ENCODE measurements around the gene LUC7L.
"Not testable (repeated sequence)": the region's sequence is repeated elsewhere in the genome, so short reads cannot be mapped to it uniquely, and the experiment has no call there.

Gene LUC7L

GRCh38 chr16:180101-180675 is 49.1 kb downstream of the LUC7L start, which contains the start of gene HBQ1:
HBQ1 (plus strand) TSS chr16:180459; CDS start chr16:180487, 28 bp downstream.
- peak; percentile 53 for DNase-seq (ENCODE audit: low spot score)

GRCh38 chr16:179211-180092 is 49.8 kb downstream of the LUC7L start:
- DNase-seq (ENCODE audit: low spot score), result no peak

- no peak for DNase-seq (ENCODE audit: low spot score)
Observed at GRCh38 chr16:178668-179015, 50.6 kb downstream of the LUC7L start.

GRCh38 chr16:177981-178667 is 51.1 kb downstream of the LUC7L start:
- no peak for DNase-seq (ENCODE audit: low spot score)

- peak; percentile 46 for DNase-seq (ENCODE audit: low spot score)
Observed at GRCh38 chr16:177394-177822, 51.8 kb downstream of the LUC7L start.

GRCh38 chr16:176477-177382 is 52.5 kb downstream of the LUC7L start, which contains the start of gene HBA1:
HBA1 (plus strand) TSS chr16:176680; CDS start chr16:176717, 37 bp downstream.
- not testable (repeated sequence) for DNase-seq (ENCODE audit: low spot score)

- DNase-seq (ENCODE audit: low spot score), result not testable (repeated sequence)
Observed at GRCh38 chr16:176006-176405, 53.2 kb downstream of the LUC7L start.

GRCh38 chr16:175011-175949 is 54.0 kb downstream of the LUC7L start:
- no peak for DNase-seq (ENCODE audit: low spot score)

- not testable (repeated sequence) for DNase-seq (ENCODE audit: low spot score)
Observed at GRCh38 chr16:173928-174769, 55.1 kb downstream of the LUC7L start.

- DNase-seq (ENCODE audit: low spot score), result not testable (repeated sequence)
Observed at GRCh38 chr16:173211-173854, 55.9 kb downstream of the LUC7L start.

- DNase-seq (ENCODE audit: low spot score), result not testable (repeated sequence)
Observed at GRCh38 chr16:172374-172941, 56.8 kb downstream of the LUC7L start, which contains the start of gene HBA2. HBA2 (plus strand) TSS chr16:172876; CDS start chr16:172913, 37 bp downstream.

GRCh38 chr16:170788-171187 is 58.5 kb downstream of the LUC7L start:
- no peak for DNase-seq (ENCODE audit: low spot score)

- DNase-seq (ENCODE audit: low spot score), result not testable (repeated sequence)
Observed at GRCh38 chr16:170088-170507, 59.2 kb downstream of the LUC7L start.

- DNase-seq (ENCODE audit: low spot score), result no peak
Observed at GRCh38 chr16:169014-169413, 60.2 kb downstream of the LUC7L start.

GRCh38 chr16:168424-168823 is 60.8 kb downstream of the LUC7L start:
- no peak for DNase-seq (ENCODE audit: low spot score)

- no peak for DNase-seq (ENCODE audit: low spot score)
Observed at GRCh38 chr16:167122-167690, 62.0 kb downstream of the LUC7L start.

GRCh38 chr16:166375-167121 is 62.7 kb downstream of the LUC7L start:
- DNase-seq (ENCODE audit: low spot score), result no peak

All from AG08395 (cell line).